ENCODE data around the gene ELP2.
"Not testable (repeated sequence)": the region's sequence is repeated elsewhere in the genome, so short reads cannot be mapped to it uniquely, and the experiment has no call there.

ELP2 gene

GRCh38 chr18:36108196-36108595 is 21.5 kb upstream of the ELP2 start:
- Mint-ChIP-seq H3K4me3 (no peak overlapping the region), H3K4me1 (no peaks in the 10 kb centered on the region), H3K27ac (no peak overlapping the region), H3K9me3 (no peaks in the 10 kb centered on the region), H3K27me3 (no peaks in the 10 kb centered on the region), H3K36me3 (ENCODE audit: low read depth) (peaks cover 27% of the 10 kb centered on the region)
- no peak for DNase-seq
- ATAC-seq = no peak

GRCh38 chr18:36108601-36109000 is 21.1 kb upstream of the ELP2 start:
- Mint-ChIP-seq H3K27me3 (no peaks in the 10 kb centered on the region), H3K4me1 (no peaks in the 10 kb centered on the region), H3K4me3 (no peak overlapping the region), H3K9me3 (no peaks in the 10 kb centered on the region), H3K27ac (no peak overlapping the region), H3K36me3 (ENCODE audit: low read depth) (peaks cover 29% of the 10 kb centered on the region)
- DNase-seq = no peak
- ATAC-seq = no peak

DNA sequence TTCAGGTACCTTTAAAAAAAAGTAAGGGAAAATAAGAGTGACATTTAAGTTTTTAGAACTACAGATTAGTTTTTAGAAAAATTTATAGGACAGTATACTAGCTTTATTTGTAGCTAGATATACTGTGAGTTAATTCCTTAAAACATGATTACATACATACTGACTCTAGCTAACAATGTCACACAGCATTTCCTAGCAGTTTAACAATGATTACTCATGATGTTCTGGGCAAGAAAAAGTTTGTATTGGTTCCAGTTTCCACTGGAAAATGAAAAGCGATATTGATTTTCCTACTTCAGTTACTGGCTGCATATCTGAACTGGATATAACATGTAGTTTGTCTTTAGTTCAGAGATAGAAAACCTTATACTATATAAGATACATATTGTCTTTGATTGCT is 20.0 kb upstream of the ELP2 start:
- Mint-ChIP-seq H3K4me1 (no peaks in the 10 kb centered on the region), H3K36me3 (ENCODE audit: low read depth) (peaks cover 37% of the 10 kb centered on the region), H3K27me3 (no peaks in the 10 kb centered on the region), H3K4me3 (no peak overlapping the region), H3K9me3 (no peaks in the 10 kb centered on the region), H3K27ac (no peak overlapping the region)
- no peak for DNase-seq
- no peak for ATAC-seq

- DNase-seq = no peak
- H3K4me1 Mint-ChIP-seq = no peaks in the 10 kb centered on the region
- no peak overlapping the region for H3K27ac Mint-ChIP-seq
- no peak for ATAC-seq
- H3K36me3 Mint-ChIP-seq (ENCODE audit: low read depth) = peaks cover 46% of the 10 kb centered on the region
- no peak overlapping the region for H3K4me3 Mint-ChIP-seq
- no peaks in the 10 kb centered on the region for H3K27me3 Mint-ChIP-seq
- no peaks in the 10 kb centered on the region for H3K9me3 Mint-ChIP-seq
These were observed 17.4 kb upstream of the ELP2 start for GRCh38 chr18:36112302-36112701.

DNA sequence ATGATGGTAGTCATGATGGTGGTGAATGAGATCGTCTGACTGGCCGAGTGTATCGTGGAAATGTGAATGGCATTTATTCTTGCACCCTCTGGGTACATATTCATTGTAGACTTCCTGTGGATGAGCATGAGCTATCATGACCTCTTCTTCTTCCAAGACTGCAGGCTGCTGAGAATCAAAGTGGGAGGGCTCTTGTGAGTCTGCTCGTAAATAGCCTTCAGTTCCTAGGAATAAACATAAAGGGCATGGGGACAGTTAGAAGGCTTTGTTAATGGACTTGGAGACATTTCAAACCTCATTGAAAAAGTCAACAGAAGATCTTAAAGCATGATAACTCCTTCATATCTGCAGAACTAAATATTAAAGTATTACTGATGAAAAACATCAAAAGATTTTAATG is 15.4 kb upstream of the ELP2 start:
- Mint-ChIP-seq H3K4me1 (no peaks in the 10 kb centered on the region), H3K9me3 (no peaks in the 10 kb centered on the region), H3K27me3 (no peaks in the 10 kb centered on the region), H3K36me3 (ENCODE audit: low read depth) (peaks cover 49% of the 10 kb centered on the region), H3K27ac (no peak overlapping the region), H3K4me3 (no peak overlapping the region)
- DNase-seq = no peak
- no peak for ATAC-seq

- no peaks in the 10 kb centered on the region for H3K27me3 Mint-ChIP-seq
- H3K4me3 Mint-ChIP-seq = no peak overlapping the region
- H3K36me3 Mint-ChIP-seq (ENCODE audit: low read depth) = peaks cover 45% of the 10 kb centered on the region
- DNase-seq (no peak), ATAC-seq (no peak)
- H3K27ac Mint-ChIP-seq = no peak overlapping the region
- H3K4me1 Mint-ChIP-seq = no peaks in the 10 kb centered on the region
- no peaks in the 10 kb centered on the region for H3K9me3 Mint-ChIP-seq
These were observed 15.0 kb upstream of the ELP2 start for GRCh38 chr18:36114738-36115137.

GRCh38 chr18:36116771-36117170 is 12.9 kb upstream of the ELP2 start:
- H3K27me3 Mint-ChIP-seq, ATAC-seq, H3K27ac Mint-ChIP-seq, H3K9me3 Mint-ChIP-seq, H3K4me1 Mint-ChIP-seq, H3K4me3 Mint-ChIP-seq, DNase-seq: not testable (repeated sequence)
- H3K36me3 Mint-ChIP-seq (ENCODE audit: low read depth) = peaks cover 46% of the 10 kb centered on the region

GRCh38 chr18:36120297-36120696 is 9.4 kb upstream of the ELP2 start:
- ATAC-seq (no peak), DNase-seq (no peak)
- Mint-ChIP-seq H3K27me3 (no peaks in the 10 kb centered on the region), H3K4me3 (no peak overlapping the region), H3K9me3 (no peaks in the 10 kb centered on the region), H3K36me3 (ENCODE audit: low read depth) (peaks cover 47% of the 10 kb centered on the region), H3K4me1 (peaks cover 2% of the 10 kb centered on the region), H3K27ac (no peak overlapping the region)

DNA sequence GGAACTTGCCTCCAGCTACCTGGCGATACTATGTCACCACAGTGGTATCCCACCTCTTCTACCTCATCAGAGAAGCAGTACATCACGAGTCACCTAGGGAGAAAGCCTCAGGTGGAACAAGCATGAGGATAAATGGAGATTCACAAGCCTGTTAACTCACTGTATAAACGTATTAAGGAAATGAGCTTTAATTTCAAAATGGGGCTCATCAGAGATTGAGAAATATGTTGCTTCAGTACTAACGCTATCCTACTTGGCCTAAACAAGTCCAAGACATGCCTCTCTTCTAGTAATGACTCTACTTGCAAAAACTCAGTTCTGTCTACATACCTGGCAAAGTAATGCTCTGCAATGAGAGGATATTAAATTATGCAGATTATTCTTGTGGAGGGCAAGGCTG is 4.9 kb upstream of the ELP2 start:
- ATAC-seq (no peak), DNase-seq (no peak)
- no peak overlapping the region for H3K4me3 Mint-ChIP-seq
- H3K27me3 Mint-ChIP-seq = no peaks in the 10 kb centered on the region
- no peak overlapping the region for H3K27ac Mint-ChIP-seq
- H3K36me3 Mint-ChIP-seq (ENCODE audit: low read depth) = peaks cover 45% of the 10 kb centered on the region
- no peaks in the 10 kb centered on the region for H3K9me3 Mint-ChIP-seq
- peaks cover 27% of the 10 kb centered on the region for H3K4me1 Mint-ChIP-seq

DNA sequence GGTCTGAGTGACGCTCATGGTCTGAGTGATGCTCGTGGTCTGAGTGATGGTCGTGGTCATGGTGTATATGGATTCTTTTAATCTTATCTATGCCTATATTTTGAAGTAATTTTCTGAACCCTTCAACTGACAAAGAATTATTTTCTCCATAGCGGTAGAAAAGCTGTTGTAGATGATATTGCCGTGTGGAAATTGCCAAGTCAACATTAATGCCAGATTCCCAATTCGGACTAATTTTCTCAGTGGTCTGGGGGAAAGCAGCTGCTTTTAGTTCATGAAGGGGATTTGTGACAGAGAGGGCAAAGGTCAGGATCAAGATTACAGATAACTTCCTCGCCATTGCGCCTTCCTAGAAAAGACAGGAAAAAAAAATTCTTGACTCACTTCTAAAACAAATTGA is 3.0 kb upstream of the ELP2 start:
- H3K9me3 Mint-ChIP-seq = no peaks in the 10 kb centered on the region
- DNase-seq = no peak
- H3K4me1 Mint-ChIP-seq = peaks cover 39% of the 10 kb centered on the region
- H3K27ac Mint-ChIP-seq = no peak overlapping the region
- no peaks in the 10 kb centered on the region for H3K27me3 Mint-ChIP-seq
- peaks cover 36% of the 10 kb centered on the region for H3K36me3 Mint-ChIP-seq (ENCODE audit: low read depth)
- no peak overlapping the region for H3K4me3 Mint-ChIP-seq
- no peak for ATAC-seq

GRCh38 chr18:36127836-36128529 is 1.7 kb upstream of the ELP2 start:
- peak overlapping the region; percentile 87 for H3K4me3 Mint-ChIP-seq
- no peaks in the 10 kb centered on the region for H3K9me3 Mint-ChIP-seq
- DNase-seq (no peak), ATAC-seq (no peak)
- peak overlapping the region; percentile 92 for H3K27ac Mint-ChIP-seq
- peaks cover 52% of the 10 kb centered on the region for H3K4me1 Mint-ChIP-seq
- H3K36me3 Mint-ChIP-seq (ENCODE audit: low read depth) = peaks cover 33% of the 10 kb centered on the region
- H3K27me3 Mint-ChIP-seq = no peaks in the 10 kb centered on the region

GRCh38 chr18:36128530-36128870 is 1.2 kb upstream of the ELP2 start:
- DNase-seq = peak; percentile 28
- H3K9me3 Mint-ChIP-seq = no peaks in the 10 kb centered on the region
- H3K27me3 Mint-ChIP-seq = no peaks in the 10 kb centered on the region
- ATAC-seq = no peak
- peaks cover 52% of the 10 kb centered on the region for H3K4me1 Mint-ChIP-seq
- peaks cover 32% of the 10 kb centered on the region for H3K36me3 Mint-ChIP-seq (ENCODE audit: low read depth)
- H3K27ac Mint-ChIP-seq = peak overlapping the region; percentile 92
- H3K4me3 Mint-ChIP-seq = peak overlapping the region; percentile 87

DNA sequence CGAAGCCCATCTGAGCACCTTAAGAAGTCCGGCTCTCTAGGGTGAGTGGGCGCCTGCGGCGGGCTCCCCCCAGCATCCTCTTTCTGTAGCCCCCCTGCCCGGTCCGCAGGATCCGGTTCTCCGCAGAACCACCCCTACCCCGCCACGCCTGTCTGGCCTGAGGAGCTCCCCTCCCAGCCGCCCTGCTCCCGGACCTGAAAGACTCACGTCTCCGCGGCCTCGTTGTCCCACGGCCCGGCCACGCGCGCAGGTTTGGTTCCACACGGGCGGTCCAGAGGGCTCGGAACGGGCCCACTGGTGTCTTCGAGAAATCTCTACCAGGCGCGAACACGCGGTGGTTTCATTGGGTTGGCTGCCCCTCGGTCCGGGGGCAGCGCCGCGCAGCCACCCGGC is 796 bp upstream of the ELP2 start:
- Mint-ChIP-seq H3K4me1 (peaks cover 54% of the 10 kb centered on the region), H3K27me3 (no peaks in the 10 kb centered on the region), H3K27ac (peak overlapping the region; percentile 92), H3K4me3 (peak overlapping the region; percentile 87), H3K9me3 (no peaks in the 10 kb centered on the region), H3K36me3 (ENCODE audit: low read depth) (peaks cover 29% of the 10 kb centered on the region)
- no peak for ATAC-seq
- DNase-seq = no peak

- H3K36me3 Mint-ChIP-seq (ENCODE audit: low read depth) = peaks cover 24% of the 10 kb centered on the region
- H3K4me1 Mint-ChIP-seq = peaks cover 55% of the 10 kb centered on the region
These were observed 536 bp downstream of the ELP2 start for GRCh38 chr18:36130039-36130831.

GRCh38 chr18:36130883-36131653 is 1.4 kb downstream of the ELP2 start:
- no peak for ATAC-seq
- H3K36me3 Mint-ChIP-seq (ENCODE audit: low read depth) = peaks cover 27% of the 10 kb centered on the region
- peak overlapping the region; percentile 92 for H3K27ac Mint-ChIP-seq
- no peaks in the 10 kb centered on the region for H3K27me3 Mint-ChIP-seq
- no peaks in the 10 kb centered on the region for H3K9me3 Mint-ChIP-seq
- H3K4me1 Mint-ChIP-seq = peaks cover 52% of the 10 kb centered on the region
- no peak for DNase-seq
- peak overlapping the region; percentile 87 for H3K4me3 Mint-ChIP-seq

More at GRCh38 chr18:36130039-36130831, 536 bp downstream of the ELP2 start:
- peak overlapping the region; percentile 92 for H3K27ac Mint-ChIP-seq
- H3K27me3 Mint-ChIP-seq = no peaks in the 10 kb centered on the region
- DNase-seq (no peak), ATAC-seq (peak; percentile 18)
- peak overlapping the region; percentile 87 for H3K4me3 Mint-ChIP-seq
- no peaks in the 10 kb centered on the region for H3K9me3 Mint-ChIP-seq
